Keratinocyte (primary cell): ENCODE results near the gene USP35. TPM values are rescaled to one million over a fixed set of nuclear protein-coding genes. Genes with fewer than 3 reads are reported as not detected.

ENCODE experiments used
- DNase-seq: peaks from one replicate; pipeline ENCODE4 v3.0.0-alpha.2; 2011; ENCODE audit warnings: low read depth, missing footprints, low spot score
- FAIRE-seq: peaks from 2 replicates; lab custom pipeline; 2011; peaks lifted over from hg19 to GRCh38; lab: Jason Lieb, UNC
- H2AFZ ChIP-seq: 2 replicates; pipeline ENCODE4 v1.6.0; 2012; ENCODE audit warnings: low read length, control low read depth, inconsistent platforms; ENCODE audit not compliant: control insufficient read depth
- H3K27ac ChIP-seq: 2 replicates; pipeline ENCODE4 v1.5.1; 2011; ENCODE audit warnings: low read length; ENCODE audit not compliant: control insufficient read depth, insufficient read depth
- H3K27me3 ChIP-seq: 3 replicates; pipeline ENCODE4 v1.6.0; 2011; ENCODE audit warnings: low read length; ENCODE audit not compliant: control insufficient read depth, insufficient read depth; ENCODE audit errors: extremely low read depth
- H3K36me3 ChIP-seq, 2 experiments: 2 replicates in 1 of 2; 3 replicates in 1 of 2; pipeline ENCODE4 v1.5.1; 2011; ENCODE audit warnings: low read length in 2 of 2, mild to moderate bottlenecking in 1 of 2; ENCODE audit not compliant: control insufficient read depth in 2 of 2, insufficient read depth in 2 of 2; ENCODE audit errors: extremely low read depth in 1 of 2
- H3K4me1 ChIP-seq: 3 replicates; pipeline ENCODE4 v1.5.1; 2011; ENCODE audit warnings: low read length; ENCODE audit not compliant: control insufficient read depth, insufficient read depth; ENCODE audit errors: extremely low read depth
- H3K4me2 ChIP-seq: 3 replicates; pipeline ENCODE4 v1.6.0; 2011; ENCODE audit warnings: low read depth, low read length; ENCODE audit not compliant: control insufficient read depth, insufficient read depth; ENCODE audit errors: extremely low read depth
- H3K4me3 ChIP-seq, 3 experiments: fragments of 200-600 bp in 1 of 3; sonication (generic) in 1 of 3; 2 replicates in 2 of 3; 3 replicates in 1 of 3; pipeline ENCODE4 v1.5.1; 2011 to 2016; ENCODE audit warnings: low read length in 3 of 3, mild to moderate bottlenecking in 3 of 3, control low read depth in 2 of 3, inconsistent platforms in 1 of 3, low read depth in 1 of 3, mixed read lengths in 1 of 3, mixed run types in 1 of 3, moderate library complexity in 1 of 3; ENCODE audit not compliant: control insufficient read depth in 2 of 3, insufficient read depth in 2 of 3; ENCODE audit errors: extremely low read depth in 1 of 3
- H3K79me2 ChIP-seq: 2 replicates; pipeline ENCODE4 v1.6.0; 2012; ENCODE audit warnings: low read length; ENCODE audit not compliant: control insufficient read depth, insufficient read depth
- H3K9ac ChIP-seq: 3 replicates; pipeline ENCODE4 v1.6.0; 2011; ENCODE audit warnings: low read length; ENCODE audit not compliant: control insufficient read depth, insufficient read depth; ENCODE audit errors: extremely low read depth
- H3K9me1 ChIP-seq: 3 replicates; pipeline ENCODE4 v1.6.0; 2011; ENCODE audit warnings: low read length; ENCODE audit not compliant: control insufficient read depth, insufficient read depth; ENCODE audit errors: extremely low read depth
- H3K9me3 ChIP-seq: 2 replicates; pipeline ENCODE4 v1.5.1; 2012; ENCODE audit warnings: low read depth, low read length; ENCODE audit not compliant: control insufficient read depth
- H4K20me1 ChIP-seq: 3 replicates; pipeline ENCODE4 v1.6.0; 2011; ENCODE audit warnings: low read length; ENCODE audit not compliant: control insufficient read depth, insufficient read depth; ENCODE audit errors: extremely low read depth
- EZH2 ChIP-seq: IDR thresholded peaks from one replicate; pipeline ENCODE4 v1.6.1; 2012; ENCODE audit warnings: inconsistent platforms, mild to moderate bottlenecking, low read length, moderate library complexity
- dilution Hi-C: fragments of 300-500 bp; cut with MboI; formaldehyde crosslinking; loops from one replicate; pipeline ENCODE4 v1.7.0; 2020; ENCODE audit warnings: low sequenced_read_pairs; ENCODE audit not compliant: extremely low pct_ligation_motif_present
- polyA plus RNA-seq, 5 experiments: library from polyadenylated mRNA; depleted of rRNA in 3 of 5; stranded (reverse) in 3 of 5; stranded (forward) in 1 of 5; unstranded in 1 of 5; fragments of >200 nt; gene quantifications; 1 replicate in 1 of 5; 2 replicates in 3 of 5; 3 replicates in 1 of 5; pipeline versions ENCODE4 v1.2.1 to v1.2.3, GENCODE V29; 2011 to 2012; ENCODE audit warnings: missing spikeins in 2 of 5, low read depth in 1 of 5, low replicate concordance in 1 of 5
- TF ChIP-seq, protein P1 (sequence below), 3 experiments: IDR thresholded peaks in 1 of 3; conservative IDR thresholded peaks in 1 of 3; optimal IDR thresholded peaks in 1 of 3; 2 replicates in 2 of 3; 3 replicates in 1 of 3; pipeline versions ENCODE3 to v1.5.1; 2011; ENCODE audit warnings: low read length in 3 of 3, mild to moderate bottlenecking in 3 of 3, moderate library complexity in 2 of 3, control low read depth in 1 of 3, inconsistent platforms in 1 of 3; ENCODE audit not compliant: insufficient read depth in 2 of 3; ENCODE audit errors: extremely low read depth in 1 of 3

The USP35 gene
- polyA plus RNA-seq, 1 donor (not counting 4 experiments of a cell fraction or from before 2014, with no cell fraction given): 5.0 TPM

DNA sequence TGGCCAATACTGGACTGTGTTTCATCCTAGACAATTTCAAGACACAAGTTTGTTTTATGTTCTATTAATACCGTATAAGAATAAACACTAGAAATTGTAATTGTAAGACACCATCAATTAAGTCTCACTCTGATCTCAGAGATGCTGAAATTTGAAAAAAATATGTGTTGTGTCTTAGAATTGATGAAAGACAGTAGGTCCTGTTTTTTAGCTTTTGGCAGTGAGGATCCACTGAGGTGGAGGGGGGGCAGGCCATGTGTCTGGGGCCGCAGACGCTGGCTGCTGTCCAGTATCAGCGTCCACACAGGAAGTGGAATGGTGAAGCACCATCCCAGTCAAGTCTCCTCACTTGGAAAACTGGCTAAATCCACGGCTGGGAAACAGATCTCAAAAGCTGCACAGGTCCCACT is 26.8 kb upstream of the USP35 start:
- Histone ChIP-seq H3K4me1 (no peaks in the 10 kb centered on the region), H3K79me2 (no peaks in the 10 kb centered on the region), H3K9ac (no peak overlapping the region), H2AFZ (no peak overlapping the region), H3K36me3 (no peaks in the 10 kb centered on the region), H3K27me3 (no peaks in the 10 kb centered on the region), H3K27ac (no peak overlapping the region), H3K9me1 (no peaks in the 10 kb centered on the region), H3K4me3 (no peak overlapping the region), H3K4me2 (no peak overlapping the region), H3K9me3 (no peaks in the 10 kb centered on the region), H4K20me1 (no peaks in the 10 kb centered on the region)
- DNase-seq (no peak), FAIRE-seq (no peak)
- dilution Hi-C loops: no loop called here
- TF ChIP-seq, protein P1, sequence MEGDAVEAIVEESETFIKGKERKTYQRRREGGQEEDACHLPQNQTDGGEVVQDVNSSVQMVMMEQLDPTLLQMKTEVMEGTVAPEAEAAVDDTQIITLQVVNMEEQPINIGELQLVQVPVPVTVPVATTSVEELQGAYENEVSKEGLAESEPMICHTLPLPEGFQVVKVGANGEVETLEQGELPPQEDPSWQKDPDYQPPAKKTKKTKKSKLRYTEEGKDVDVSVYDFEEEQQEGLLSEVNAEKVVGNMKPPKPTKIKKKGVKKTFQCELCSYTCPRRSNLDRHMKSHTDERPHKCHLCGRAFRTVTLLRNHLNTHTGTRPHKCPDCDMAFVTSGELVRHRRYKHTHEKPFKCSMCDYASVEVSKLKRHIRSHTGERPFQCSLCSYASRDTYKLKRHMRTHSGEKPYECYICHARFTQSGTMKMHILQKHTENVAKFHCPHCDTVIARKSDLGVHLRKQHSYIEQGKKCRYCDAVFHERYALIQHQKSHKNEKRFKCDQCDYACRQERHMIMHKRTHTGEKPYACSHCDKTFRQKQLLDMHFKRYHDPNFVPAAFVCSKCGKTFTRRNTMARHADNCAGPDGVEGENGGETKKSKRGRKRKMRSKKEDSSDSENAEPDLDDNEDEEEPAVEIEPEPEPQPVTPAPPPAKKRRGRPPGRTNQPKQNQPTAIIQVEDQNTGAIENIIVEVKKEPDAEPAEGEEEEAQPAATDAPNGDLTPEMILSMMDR (optimal IDR thresholded peaks at IDR 0.05 in 1 of 3, IDR thresholded peaks at IDR 0.05 in 1 of 3, conservative IDR thresholded peaks at IDR 0.05 in 1 of 3; ENCODE audit: extremely low read depth in 1 of 3, insufficient read depth in 2 of 3, low read length in 3 of 3): no peak
- TF ChIP-seq EZH2: no peak

DNA sequence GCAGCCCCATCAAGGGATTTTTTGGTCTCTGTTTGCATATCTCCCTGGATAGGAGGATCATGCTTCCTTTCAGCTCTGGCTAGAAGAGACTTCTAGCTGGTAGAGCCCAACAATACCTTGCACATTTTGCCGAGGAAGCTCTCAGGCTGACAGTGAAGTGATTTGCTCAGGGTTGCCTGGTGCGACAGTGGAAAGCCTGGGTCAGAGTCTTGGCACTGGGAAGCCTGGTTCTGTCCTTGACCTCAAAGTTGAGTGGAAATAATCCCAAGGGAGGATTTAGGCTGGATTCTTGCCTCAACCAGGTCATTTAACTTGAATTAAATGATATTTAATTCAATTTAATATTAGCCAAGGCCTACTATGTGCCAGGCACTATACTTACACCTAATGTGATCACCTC is 24.9 kb upstream of the USP35 start:
- no peak for FAIRE-seq

More for the DNA sequence above, 24.9 kb upstream of the USP35 start:
- no peaks in the 10 kb centered on the region for H3K4me1 ChIP-seq
- H3K27ac ChIP-seq: no peak overlapping the region
- H3K27me3 ChIP-seq: no peaks in the 10 kb centered on the region
- no peak for DNase-seq
- H3K9me1 ChIP-seq: no peaks in the 10 kb centered on the region
- no peaks in the 10 kb centered on the region for H3K79me2 ChIP-seq
- H2AFZ ChIP-seq: no peak overlapping the region
- dilution Hi-C loops: no loop called here
- H3K36me3 ChIP-seq: no peaks in the 10 kb centered on the region
- no peak for TF ChIP-seq EZH2
- TF ChIP-seq, protein P1 (optimal IDR thresholded peaks at IDR 0.05 in 1 of 3, IDR thresholded peaks at IDR 0.05 in 1 of 3, conservative IDR thresholded peaks at IDR 0.05 in 1 of 3; ENCODE audit: extremely low read depth in 1 of 3, insufficient read depth in 2 of 3, low read length in 3 of 3): no peak
- no peaks in the 10 kb centered on the region for H3K9me3 ChIP-seq
- H3K4me3 ChIP-seq: no peak overlapping the region
- no peak overlapping the region for H3K9ac ChIP-seq
- no peaks in the 10 kb centered on the region for H4K20me1 ChIP-seq
- no peak overlapping the region for H3K4me2 ChIP-seq
